NCI-H2029 treated with DMSO at 0.1 percent for 48 hours (cell line): ENCODE data around the gene TSPOAP1.

ENCODE experiments used
- DNase-seq: peaks from one replicate; lab custom pipeline; 2025; lab: John Stamatoyannopoulos, UW

Gene TSPOAP1

GRCh38 chr17:58318065-58318481 lies 10.5 kb downstream of the TSPOAP1 start:
- DNase-seq: no peak

GRCh38 chr17:58317421-58318064 lies 11.1 kb downstream of the TSPOAP1 start:
- DNase-seq: no peak

GRCh38 chr17:58316260-58316960 lies 12.2 kb downstream of the TSPOAP1 start:
- no peak for DNase-seq

DNA sequence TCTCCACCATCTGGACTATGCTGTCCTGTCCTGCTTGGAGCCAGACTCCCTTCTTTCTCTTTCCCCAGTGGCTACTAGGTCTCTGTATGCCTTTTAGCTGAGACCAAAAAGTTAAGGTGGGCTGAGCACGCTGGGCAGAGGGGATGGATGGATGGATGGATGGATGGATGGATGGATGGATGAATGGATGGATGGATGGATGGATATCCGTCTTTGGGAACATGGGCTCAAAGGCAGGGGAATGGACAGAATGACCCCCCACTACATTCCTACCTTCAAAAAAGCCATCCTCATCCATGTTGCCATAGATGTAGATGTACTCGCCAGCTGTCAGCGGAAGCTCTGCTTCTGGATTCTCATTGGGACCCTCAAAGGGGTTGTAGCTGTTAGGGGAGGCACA lies 12.8 kb downstream of the TSPOAP1 start:
- no peak for DNase-seq

DNA sequence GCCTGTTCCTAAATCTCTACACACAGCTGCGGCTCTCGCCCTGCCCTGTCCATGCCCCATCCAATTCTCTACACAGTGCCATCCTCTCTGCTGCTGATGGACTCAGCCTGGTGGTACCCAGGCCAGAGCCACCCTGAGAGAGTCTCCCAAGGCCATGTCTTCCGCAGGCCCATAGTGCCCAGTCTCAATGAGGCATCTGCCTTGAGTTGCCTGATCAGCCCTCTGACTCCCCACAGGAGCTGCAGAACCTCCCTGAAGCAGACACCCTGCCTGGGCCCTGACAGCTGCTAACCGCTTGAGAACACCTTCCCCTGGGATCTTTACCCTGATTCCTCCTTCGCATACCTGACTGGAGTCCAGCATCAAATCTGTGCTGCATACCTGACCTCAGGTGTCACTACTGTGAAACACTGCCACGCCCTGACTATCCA lies 13.3 kb downstream of the TSPOAP1 start:
- no peak for DNase-seq

- no peak for DNase-seq
These were observed 13.9 kb downstream of the TSPOAP1 start for GRCh38 chr17:58314706-58315015.

GRCh38 chr17:58313815-58314705 lies 14.5 kb downstream of the TSPOAP1 start:
- no peak for DNase-seq

DNA sequence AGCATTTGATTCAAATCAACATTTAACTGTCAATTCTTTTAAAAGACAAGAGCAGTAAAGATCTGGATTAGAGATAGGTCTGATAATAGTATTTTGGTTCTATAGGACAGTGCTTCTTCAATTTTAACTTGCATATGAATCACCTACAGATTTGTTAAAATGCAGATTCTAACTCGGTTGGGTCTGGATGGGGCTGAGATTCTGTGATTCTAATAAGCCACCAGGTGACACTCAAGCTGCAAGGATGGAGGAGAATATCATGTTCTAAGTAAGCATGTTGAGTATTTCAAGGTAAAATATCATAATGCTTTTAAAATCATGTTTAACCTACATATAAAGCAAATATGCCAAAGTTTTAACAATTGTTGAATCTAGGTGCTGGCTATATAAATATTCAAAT lies 15.8 kb downstream of the TSPOAP1 start:
- DNase-seq: no peak

DNA sequence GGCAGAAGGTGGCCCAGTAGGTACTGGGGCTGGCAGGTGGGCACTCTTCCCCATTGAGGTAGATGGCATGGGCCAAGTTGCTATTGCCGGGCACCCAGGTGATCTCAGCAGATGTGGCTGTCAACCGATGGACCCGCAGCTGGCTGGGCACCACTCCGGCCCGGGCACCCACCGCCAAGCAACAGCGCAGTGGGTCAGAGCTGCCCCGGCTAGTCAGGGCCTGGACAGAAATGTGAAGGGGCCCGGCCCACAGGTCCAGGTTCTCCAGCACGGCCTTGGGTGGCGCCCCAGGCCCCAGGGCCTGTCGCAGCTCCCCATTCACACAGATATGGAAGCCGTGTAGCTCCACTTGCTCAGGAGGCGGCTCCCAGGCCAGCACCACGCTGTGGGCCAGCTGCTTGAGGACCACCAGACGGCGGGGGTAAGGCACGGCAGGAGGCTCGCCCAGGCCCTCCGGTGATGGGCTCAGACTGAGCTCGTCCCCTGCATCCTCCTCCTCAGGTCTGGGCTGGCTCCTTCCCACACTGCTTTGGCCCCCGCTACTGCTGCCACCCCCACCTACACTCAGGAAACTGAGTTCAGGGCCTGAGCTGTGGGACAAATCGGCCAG lies 16.5 kb downstream of the TSPOAP1 start:
- DNase-seq: no peak

- DNase-seq: no peak
These were observed 17.1 kb downstream of the TSPOAP1 start for GRCh38 chr17:58311429-58311894.

- no peak for DNase-seq
These were observed 17.8 kb downstream of the TSPOAP1 start for GRCh38 chr17:58310511-58311428.

GRCh38 chr17:58309918-58310259 lies 18.7 kb downstream of the TSPOAP1 start:
- DNase-seq: no peak

DNA sequence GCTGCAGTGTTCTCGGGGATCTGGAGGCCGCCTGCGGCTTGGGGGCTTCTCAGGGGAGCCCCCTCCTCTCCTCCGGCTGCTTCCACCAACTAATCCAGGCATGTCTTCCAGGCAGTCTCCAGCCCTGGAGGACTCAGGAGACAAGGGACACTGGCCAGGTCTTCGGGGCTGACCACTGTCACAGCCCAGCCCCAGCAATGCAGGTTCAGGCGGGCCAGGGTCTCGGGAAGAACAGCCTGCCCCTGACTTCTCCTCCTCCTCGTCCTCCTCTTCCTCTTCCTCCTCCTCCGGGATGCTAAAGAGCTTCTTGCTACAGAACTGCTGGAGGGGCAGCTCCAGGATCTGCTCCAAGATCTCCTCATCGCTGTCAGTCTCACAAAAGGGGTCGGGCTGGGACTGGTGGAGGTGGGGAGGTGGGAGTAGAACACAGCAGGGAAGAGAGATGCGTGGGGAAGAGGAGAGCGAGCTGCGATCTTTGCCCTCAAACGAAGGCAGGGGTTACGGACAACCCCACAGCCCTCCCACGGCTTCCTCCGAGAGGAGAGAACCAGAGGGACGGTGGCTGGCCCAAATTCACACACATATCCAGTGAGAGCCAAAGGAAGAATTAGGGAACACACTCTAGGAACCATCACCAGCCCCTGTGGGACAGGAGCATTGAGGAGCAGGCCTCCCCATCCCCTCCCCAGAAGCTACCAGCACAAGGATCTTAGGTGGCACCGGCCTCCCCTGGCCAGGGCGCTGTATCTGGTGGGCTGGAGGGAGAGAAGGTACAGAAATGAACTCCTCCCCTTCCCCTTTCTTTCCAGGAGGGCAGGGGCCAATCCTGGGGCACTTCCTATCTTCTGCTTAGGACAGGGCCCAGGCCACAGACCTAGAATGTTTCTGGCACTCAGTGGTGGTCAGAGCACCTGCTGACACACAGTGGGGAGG lies 19.3 kb downstream of the TSPOAP1 start:
- DNase-seq: no peak

DNA sequence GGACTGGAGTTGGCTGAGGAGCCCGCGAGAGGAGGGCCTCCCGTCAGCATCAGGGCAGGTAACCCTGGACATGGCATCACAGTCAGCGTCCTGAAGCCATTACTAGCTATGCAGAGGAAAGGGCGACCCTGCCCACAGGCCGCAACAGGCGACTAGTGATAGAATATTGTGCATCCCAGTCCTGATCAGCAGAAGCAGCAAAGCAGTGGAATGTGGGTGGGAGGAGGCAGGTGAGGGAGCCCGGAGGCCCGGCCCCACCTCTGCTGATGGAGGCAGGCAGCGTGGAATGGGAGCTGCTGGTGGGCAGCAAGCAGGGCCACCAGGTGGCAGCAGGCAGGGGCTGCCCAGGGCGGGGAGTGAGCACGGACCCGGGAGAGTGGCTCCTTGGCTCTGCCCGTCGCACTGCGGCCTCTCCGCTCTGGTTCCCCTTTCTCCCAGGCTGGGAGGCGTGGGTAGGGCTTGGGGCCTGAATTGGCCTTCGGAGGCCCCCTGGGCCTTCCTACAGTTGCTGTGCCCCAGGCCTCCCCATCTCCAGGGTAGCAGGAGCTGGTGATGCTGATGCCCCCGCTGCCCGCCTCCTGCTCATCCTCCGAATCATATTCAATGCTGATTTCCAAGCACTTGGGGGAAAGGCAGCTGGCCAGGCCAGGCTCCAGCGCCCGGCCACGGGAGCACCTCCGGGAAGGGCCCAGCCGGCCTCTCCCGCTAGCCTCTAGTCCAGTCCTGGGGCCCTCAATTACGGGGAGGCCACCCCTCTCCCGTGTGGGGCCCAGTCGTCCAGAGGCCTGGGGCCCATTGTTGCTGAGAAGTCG lies 20.2 kb downstream of the TSPOAP1 start:
- DNase-seq: no peak

GRCh38 chr17:58307468-58308172 lies 21.0 kb downstream of the TSPOAP1 start:
- no peak for DNase-seq

- no peak for DNase-seq
These were observed 22.3 kb downstream of the TSPOAP1 start for GRCh38 chr17:58306131-58306951.

- no peak for DNase-seq
These were observed 23.0 kb downstream of the TSPOAP1 start for GRCh38 chr17:58305626-58306025.
